DLD1 (cell line): Measurements from ENCODE around the gene PHLDA2.

Experiments used
- in situ Hi-C: cut with HindIII; loops from 2 replicates; pipeline ENCODE4 v1.10.0; 2017; ENCODE audit warnings: low sequenced_read_pairs

PHLDA2 gene

DNA sequence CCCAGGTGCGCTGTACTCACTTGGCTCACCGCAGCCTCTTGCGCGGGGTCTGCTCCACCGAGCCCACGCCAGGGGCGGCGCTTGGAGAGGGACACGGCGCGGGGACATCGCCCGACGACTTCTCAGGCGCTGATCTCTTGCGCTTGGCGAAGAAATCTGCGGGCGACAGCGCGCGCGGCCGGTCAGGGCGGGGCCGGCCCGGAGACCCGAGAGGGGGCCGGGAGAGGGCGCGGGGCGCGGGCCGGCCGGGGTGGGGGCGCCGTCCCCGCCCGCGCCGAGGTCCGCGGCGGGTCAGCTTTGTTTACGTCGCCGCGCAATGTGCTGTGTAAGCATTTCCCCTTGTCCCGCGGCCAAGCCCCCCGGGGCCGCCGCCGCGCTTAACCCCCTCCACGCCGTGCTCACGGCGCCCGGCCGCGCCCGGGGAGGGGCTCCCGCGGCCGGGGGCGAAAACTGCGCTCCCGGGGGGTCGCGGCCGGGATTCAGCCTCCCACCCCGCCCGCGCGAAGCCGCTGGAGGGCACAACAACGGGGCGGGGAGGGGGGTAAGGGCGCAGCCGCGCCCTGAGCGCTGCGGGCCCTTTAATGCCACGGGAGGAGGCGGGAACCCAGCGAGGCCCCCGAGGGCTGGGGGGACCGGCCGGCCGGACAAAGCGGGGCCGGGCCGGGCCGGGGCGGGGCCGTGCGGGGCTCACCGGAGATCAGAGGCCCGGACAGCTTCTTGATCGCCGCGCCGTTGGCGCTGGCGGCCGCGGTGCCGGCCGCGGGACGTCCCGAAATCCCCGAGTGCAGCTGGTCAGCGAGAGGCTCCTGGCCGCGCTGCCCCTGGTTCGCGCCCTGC, 45.0 kb downstream of the PHLDA2 start:
- in situ Hi-C loops, result no loop called here

DNA sequence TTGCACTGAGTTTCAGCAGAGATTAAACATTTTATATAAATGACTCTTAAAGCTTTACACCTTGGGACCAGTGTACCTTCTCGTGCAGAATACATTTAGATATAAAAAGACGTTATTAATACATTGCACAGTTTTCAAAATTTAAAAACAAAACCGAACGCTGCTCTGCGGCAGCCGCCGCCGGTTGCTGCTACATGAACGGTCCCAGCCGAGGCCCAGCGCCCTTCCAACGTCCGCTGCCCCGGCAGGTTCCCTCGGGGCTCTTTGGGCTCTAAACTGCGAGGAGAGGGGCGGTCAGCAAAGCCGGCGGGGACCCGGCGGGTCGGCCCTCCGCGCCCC, 45.6 kb downstream of the PHLDA2 start:
- in situ Hi-C loops, result no loop called here

DNA sequence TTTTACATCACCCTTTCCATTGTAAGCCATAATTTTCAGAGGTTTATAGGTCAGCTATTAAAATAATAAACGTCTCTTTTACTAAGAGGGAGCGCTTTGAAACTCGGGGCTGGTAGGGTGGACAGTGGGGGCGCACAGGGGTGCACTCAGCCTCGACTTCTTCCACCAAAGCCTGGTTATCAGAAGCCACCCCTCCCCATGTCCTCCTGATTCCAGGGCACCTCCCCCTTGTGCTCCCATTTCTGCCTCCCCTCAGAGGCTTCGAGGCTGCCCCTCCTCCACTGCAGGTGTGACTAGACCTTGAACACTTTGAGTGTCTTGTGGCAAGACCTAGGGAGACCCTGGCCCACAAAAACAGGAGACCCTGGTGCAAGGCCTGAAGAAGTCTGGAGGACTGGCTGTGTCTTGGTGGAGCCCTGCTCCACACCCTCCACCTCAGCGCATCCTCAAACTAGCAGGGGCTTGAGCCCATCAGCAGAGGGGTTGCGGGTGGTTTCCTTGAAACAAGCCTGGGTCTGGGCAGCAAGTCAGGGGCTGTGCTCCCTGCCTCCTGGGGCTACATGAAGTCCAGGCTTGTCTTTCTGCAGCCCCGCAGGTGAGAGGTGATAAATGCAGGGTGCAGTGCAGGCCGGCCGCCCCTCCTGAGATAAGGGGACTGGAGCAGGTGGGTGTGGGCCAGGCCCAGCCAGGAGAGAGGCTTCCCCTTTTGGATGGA, 46.7 kb downstream of the PHLDA2 start:
- in situ Hi-C loops, result no loop called here

DNA sequence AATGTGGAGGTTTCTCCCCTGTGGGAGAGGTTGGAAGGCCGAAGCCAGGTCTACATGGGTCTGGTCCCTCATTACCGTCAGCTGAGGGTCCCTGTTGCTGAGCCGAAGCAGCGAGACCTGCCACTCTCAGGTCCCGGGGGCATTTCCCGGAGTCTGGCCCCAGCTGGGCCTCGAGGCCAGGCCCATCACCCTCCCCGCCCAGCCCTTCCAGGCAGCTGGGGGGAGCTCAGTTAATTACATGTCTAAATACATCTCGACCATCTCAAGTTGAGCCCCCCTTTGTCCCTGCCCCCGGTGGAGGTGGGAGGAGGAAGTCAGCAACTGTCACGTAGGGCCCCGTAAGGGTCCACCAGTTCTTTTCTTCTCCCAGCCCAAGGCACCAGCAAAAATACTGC, 47.2 kb downstream of the PHLDA2 start:
- in situ Hi-C loops, result no loop called here

DNA sequence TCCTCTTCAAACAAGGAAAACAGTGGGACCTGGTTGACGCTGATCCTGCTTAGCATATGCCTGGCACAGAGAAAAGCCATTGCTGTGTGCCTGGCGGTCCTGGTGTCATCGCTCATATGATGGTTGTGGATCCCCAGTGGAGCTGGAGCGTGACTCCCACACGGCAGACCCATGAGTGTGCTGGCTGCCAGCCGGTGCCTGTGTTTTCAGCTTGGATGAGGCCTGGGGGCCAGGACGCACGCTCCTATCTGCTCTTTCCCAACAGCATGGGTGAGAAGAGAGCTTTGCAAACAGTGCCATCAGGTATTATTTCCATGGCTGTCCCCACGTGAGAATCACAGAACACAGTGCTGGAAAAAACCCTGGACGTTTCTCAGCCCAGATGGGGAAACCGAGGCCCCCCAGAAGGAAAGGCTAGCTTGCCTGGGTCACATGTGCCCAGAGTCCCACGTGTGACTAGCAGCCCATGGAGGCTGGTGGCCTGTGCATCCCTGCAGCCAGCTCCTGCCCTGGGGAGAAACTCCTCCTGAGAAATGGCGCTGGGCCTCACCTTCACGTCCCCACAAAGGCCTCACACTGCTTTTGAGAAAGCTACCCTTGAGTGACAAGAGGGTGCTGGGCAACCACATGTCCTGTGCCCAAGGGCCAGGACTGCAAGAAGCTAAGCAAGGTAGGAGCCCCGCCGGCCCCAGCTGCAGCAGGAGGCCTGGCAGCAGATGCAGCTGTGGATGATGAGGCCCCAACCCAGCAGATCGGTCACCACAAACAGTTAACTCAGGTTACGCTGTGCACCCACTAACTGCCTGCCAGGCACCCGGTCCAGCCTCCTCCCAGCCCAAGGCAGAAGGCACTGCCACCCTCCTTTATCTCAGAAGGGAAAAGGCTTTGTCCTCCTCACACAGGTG, 47.9 kb downstream of the PHLDA2 start:
- in situ Hi-C loops, result no loop called here

DNA sequence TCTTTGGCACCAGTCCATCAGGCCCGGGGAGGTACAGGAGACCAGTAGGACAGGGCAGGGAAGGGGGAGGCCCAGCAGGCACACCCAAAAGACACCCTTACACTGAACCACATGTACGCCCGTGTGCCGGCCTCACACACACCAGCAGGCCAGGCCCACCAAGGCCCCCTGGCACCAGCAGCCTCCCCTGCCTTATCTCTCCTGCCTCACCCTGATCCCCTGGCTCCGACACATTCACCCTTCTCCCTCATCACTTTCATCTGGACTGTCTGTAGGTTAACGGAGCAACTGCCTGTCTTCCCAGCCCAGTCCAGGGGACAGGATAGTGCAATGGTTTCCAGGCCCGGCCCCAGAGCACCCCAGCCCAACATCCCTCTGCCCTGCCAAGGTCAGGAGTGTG, 48.6 kb downstream of the PHLDA2 start:
- in situ Hi-C loops, result no loop called here

DNA sequence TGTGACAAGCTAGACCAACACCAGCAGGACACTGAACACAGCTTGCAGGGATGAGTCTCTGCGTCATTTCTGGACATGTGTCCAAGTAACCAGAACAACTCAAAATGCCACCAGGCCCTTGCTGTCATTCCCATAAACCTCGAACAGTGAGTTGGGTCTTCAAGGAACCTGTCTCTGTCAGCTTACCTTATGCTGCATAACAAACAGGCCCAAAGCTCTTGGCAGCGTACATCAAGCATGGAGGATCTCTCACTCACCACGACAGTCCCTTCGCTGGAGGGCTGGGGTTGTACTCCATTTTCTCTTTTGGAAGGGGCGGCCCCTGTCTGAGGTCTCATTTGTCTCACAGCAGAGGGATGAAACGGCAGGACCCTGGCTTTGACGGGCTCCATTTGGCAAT, 50.4 kb downstream of the PHLDA2 start:
- in situ Hi-C loops, result no loop called here
